Nephron (organoid): Measurements from ENCODE around the gene TUBB4B.

Experiments
- H3K27ac Mint-ChIP-seq, 3 experiments: 2 replicates each; pipeline ENCODE4 v1.8.0; 2020; ENCODE audit warnings: mixed read lengths in 3 of 3, mild to moderate bottlenecking in 2 of 3, moderate library complexity in 1 of 3
- H3K27me3 Mint-ChIP-seq: 2 replicates; pipeline ENCODE4 v1.8.0; 2021; ENCODE audit warnings: low read depth, mild to moderate bottlenecking, moderate library complexity, mixed read lengths
- H3K36me3 Mint-ChIP-seq: 2 replicates; pipeline ENCODE4 v1.8.0; 2020; ENCODE audit warnings: low read depth, mixed read lengths
- H3K4me1 Mint-ChIP-seq: 2 replicates; pipeline ENCODE4 v1.8.0; 2020; ENCODE audit warnings: mixed read lengths
- H3K4me3 Mint-ChIP-seq, 3 experiments: 2 replicates each; pipeline ENCODE4 v1.8.0; 2020; ENCODE audit warnings: mild to moderate bottlenecking in 3 of 3, mixed read lengths in 3 of 3, moderate library complexity in 2 of 3
- H3K9me3 Mint-ChIP-seq: 2 replicates; pipeline ENCODE4 v1.8.0; 2020; ENCODE audit warnings: mixed read lengths
- TF ChIP-seq, protein P1 (sequence below), 3 experiments: fragments of 200-600 bp; sonication (generic); IDR thresholded peaks; one replicate each; pipeline ENCODE4 v1.5.0; 2021; ENCODE audit warnings: antibody characterized with exemption in 3 of 3; ENCODE audit not compliant: unreplicated experiment in 3 of 3

Gene TUBB4B

DNA sequence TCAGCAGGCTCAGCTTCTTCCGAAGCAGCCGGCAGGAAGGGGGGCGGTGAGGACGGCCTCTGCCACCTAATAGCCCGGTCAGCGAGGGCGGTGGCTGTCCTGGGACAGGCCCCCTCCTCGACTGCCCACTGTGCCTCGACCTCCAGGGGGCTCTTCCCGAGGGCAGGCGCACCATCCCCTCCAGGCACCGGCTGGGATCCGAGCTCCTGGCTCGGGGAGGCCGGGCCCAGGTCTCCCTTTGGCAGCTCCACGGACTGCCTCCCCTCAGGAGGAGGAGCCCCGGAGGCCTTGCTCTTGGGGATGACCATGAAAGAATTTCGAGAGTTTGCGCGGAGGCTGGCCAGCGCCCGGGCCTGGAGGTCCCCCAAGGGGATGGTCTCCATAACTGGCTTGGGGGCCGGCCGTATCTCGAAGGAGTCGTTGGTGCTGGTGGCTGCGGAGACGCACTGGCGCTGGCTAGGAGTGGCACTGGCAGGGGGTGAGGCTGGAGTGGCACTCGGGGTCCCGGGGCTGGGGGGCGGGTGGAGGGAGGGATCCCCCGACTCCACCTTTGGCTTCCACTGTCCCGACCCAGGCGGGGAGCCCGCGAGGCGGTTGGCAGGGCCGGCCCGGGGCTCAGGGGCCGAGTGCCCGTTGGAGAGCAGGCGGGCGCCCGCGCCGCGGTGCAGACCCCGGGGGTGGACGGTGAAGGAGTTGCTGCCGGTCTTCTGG is 41.5 kb upstream of the TUBB4B start:
- Mint-ChIP-seq H3K36me3 (no peaks in the 10 kb centered on the region), H3K27me3 (no peaks in the 10 kb centered on the region), H3K9me3 (no peaks in the 10 kb centered on the region), H3K4me3 (peak overlapping the region; percentile 89 to 92 (median 90)), H3K4me1 (peaks cover 12% of the 10 kb centered on the region), H3K27ac (no peak overlapping the region)
- TF ChIP-seq, protein P1, sequence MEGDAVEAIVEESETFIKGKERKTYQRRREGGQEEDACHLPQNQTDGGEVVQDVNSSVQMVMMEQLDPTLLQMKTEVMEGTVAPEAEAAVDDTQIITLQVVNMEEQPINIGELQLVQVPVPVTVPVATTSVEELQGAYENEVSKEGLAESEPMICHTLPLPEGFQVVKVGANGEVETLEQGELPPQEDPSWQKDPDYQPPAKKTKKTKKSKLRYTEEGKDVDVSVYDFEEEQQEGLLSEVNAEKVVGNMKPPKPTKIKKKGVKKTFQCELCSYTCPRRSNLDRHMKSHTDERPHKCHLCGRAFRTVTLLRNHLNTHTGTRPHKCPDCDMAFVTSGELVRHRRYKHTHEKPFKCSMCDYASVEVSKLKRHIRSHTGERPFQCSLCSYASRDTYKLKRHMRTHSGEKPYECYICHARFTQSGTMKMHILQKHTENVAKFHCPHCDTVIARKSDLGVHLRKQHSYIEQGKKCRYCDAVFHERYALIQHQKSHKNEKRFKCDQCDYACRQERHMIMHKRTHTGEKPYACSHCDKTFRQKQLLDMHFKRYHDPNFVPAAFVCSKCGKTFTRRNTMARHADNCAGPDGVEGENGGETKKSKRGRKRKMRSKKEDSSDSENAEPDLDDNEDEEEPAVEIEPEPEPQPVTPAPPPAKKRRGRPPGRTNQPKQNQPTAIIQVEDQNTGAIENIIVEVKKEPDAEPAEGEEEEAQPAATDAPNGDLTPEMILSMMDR (IDR thresholded peaks at IDR 0.05; ENCODE audit: unreplicated experiment in 3 of 3): no peak

DNA sequence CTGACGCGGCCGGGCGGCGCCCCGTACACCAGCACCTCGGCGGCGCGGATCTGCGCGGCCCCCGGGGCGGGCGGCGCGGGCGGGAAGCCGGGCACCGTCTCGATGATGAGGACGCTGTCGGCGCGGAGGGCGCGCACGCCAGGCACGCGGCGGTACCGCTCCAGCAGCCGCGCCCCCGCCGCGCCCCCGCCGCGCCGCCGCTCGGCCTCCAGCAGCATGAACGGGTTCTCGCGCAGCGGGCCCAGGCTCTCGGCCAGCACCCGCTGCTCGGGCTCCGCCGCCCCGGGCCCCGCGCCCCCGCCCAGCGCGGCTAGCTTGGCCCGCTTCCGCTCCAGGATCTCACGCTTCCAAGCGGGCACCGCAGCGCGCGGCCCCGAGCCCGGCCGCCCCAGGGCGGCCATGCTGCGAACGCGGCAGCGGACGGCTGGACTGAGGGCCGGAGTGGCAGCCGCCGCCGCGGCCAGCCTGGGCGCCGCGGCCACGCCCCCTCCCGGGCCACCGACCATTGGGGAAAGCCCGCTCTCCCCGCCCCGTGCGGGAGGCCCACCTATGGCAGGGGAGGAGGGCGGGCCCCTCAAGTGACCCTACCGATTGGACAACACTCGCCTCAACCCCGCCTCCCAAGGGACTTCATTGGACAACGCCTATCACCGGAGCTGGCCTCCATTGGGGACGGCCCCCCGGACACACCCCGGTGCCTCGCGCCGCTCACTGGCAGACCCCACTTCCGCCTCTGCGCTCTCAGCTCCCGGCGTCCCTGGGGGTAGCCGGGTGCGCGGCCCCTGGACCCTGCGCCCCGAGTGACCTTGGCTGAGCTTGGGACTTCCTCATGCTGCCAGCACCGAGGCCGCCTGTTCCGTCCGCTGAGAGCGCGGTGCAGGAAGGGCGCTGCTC is 40.5 kb upstream of the TUBB4B start, which contains the start of gene TPRN:
Gene TPRN (minus strand): TSS at position 431 of the 894 bp plus-strand sequence. CDS start 30 bp downstream, at position 401.
- TF ChIP-seq, protein P1 (IDR thresholded peaks at IDR 0.05; ENCODE audit: unreplicated experiment in 3 of 3): no peak
- Mint-ChIP-seq H3K4me3 (peak within 1 kb of the TSS; percentile 89 to 92 (median 90)), H3K9me3 (no peaks in the 10 kb centered on the region), H3K36me3 (no peaks in the 10 kb centered on the region), H3K27ac (peak within 1 kb of the TSS in 1 of 3 experiments; percentile 28), H3K4me1 (peaks cover 12% of the 10 kb centered on the region), H3K27me3 (peaks cover 4% of the 10 kb centered on the region)

DNA sequence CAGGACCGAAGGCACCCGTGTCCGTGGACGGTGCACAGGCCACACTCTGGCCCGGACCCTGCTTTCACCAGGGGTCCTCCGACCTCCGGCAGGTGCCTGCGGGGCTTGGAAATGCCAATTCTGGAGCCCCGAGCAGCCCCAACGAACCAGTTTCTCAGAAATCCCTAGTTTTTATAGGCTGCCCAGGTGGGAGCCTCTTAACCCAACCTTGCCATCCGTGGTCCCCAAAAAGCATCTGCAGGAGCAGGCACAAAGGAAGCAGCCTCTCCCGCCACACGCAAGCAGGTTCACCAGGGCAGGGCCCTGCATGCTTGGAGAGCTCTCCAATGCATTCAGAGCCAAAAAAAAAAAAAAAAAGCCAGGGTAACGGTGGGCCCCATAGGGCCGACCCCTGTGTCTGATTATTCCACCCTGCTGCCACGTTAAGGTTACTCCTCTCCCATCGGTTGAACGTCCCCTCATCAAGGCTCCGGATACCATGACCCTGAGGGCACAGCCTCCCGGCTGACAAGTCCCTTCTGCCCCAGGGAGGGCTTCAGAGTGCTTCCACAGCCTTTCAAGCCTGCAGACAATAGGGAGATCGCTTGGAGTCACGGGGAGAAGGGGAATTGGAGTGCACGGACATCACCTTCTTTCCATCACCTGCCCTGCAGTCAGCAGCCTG is 39.8 kb upstream of the TUBB4B start:
- TF ChIP-seq, protein P1 (IDR thresholded peaks at IDR 0.05; ENCODE audit: unreplicated experiment in 3 of 3): no peak
- H3K27me3 Mint-ChIP-seq: peaks cover 4% of the 10 kb centered on the region
- peak overlapping the region; percentile 85 to 87 (median 86) for H3K4me3 Mint-ChIP-seq
- H3K27ac Mint-ChIP-seq: peak overlapping the region in 1 of 3 experiments; percentile 28
- H3K9me3 Mint-ChIP-seq: no peaks in the 10 kb centered on the region
- H3K36me3 Mint-ChIP-seq: no peaks in the 10 kb centered on the region
- H3K4me1 Mint-ChIP-seq: peaks cover 14% of the 10 kb centered on the region

DNA sequence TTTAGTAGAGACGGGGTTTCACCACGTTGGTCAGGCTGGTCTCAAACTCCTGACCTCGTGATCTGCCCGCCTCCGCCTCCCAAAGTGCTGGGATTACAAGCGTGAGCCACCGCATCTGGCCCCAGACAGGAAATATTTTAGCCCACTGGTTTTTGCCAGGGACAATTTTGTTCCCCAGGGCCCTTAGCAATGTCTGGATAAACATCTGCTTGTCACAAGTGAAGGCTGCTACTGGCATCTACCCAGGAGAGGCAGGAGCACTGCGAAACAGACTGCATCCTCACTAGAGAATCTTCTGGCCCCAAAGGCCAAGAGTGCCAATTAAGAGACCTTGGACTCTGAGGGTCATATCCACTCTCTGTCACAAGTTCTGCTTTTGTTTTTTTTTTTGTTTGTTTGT is 38.1 kb upstream of the TUBB4B start:
- TF ChIP-seq, protein P1 (IDR thresholded peaks at IDR 0.05; ENCODE audit: unreplicated experiment in 3 of 3): no peak
- no peak overlapping the region for H3K27ac Mint-ChIP-seq
- peaks cover 9% of the 10 kb centered on the region for H3K36me3 Mint-ChIP-seq
- peak overlapping the region; percentile 38 to 58 (median 42) for H3K4me3 Mint-ChIP-seq
- peaks cover 4% of the 10 kb centered on the region for H3K27me3 Mint-ChIP-seq
- peaks cover 18% of the 10 kb centered on the region for H3K4me1 Mint-ChIP-seq
- H3K9me3 Mint-ChIP-seq: no peaks in the 10 kb centered on the region

DNA sequence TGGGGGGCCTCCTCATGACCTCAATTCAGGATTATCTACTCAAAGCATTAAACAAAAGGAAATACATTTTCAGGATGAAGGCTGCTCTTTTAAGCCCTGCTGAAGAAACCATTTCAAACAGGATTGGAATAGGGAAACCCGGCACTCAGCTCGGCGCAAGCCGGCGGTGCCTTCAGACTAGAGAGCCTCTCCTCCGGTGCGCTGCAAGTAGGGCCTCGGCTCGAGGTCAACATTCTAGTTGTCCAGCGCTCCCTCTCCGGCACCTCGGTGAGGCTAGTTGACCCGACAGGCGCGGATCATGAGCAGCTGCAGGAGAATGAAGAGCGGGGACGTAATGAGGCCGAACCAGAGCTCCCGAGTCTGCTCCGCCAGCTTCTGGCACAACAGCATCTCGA is 36.4 kb upstream of the TUBB4B start:
- H3K4me3 Mint-ChIP-seq: peak overlapping the region; percentile 94 to 96 (median 95)
- H3K27ac Mint-ChIP-seq: peak overlapping the region; percentile 40 to 82 (median 50)
- no peaks in the 10 kb centered on the region for H3K9me3 Mint-ChIP-seq
- H3K27me3 Mint-ChIP-seq: peaks cover 4% of the 10 kb centered on the region
- peaks cover 18% of the 10 kb centered on the region for H3K4me1 Mint-ChIP-seq
- peaks cover 9% of the 10 kb centered on the region for H3K36me3 Mint-ChIP-seq
- TF ChIP-seq, protein P1 (IDR thresholded peaks at IDR 0.05; ENCODE audit: unreplicated experiment in 3 of 3): no peak
